HUES6 (cell line): Measurements from ENCODE around the gene KCNH2.

Source experiments
- H3K27ac ChIP-seq: 2 replicates; pipeline ENCODE4 v1.7.0; 2013; ENCODE audit warnings: low read depth, mild to moderate bottlenecking, low read length, inconsistent platforms
- H3K27me3 ChIP-seq: 2 replicates; pipeline ENCODE4 v1.6.1; 2013; ENCODE audit warnings: low read length; ENCODE audit not compliant: control insufficient read depth, insufficient read depth
- H3K36me3 ChIP-seq: 2 replicates; pipeline ENCODE4 v1.6.1; 2013; ENCODE audit warnings: low read length; ENCODE audit not compliant: control insufficient read depth, insufficient read depth
- H3K4me1 ChIP-seq: 2 replicates; pipeline ENCODE4 v1.6.1; 2013; ENCODE audit warnings: low read length; ENCODE audit not compliant: control insufficient read depth, insufficient read depth
- H3K4me3 ChIP-seq: 2 replicates; pipeline ENCODE4 v1.5.1; 2013; ENCODE audit warnings: low read depth, low read length
- H3K9ac ChIP-seq: one replicate; pipeline ENCODE4 v1.6.1; 2013; ENCODE audit warnings: mild to moderate bottlenecking, low read length
- H3K9me3 ChIP-seq: 2 replicates; pipeline ENCODE4 v1.6.1; 2013; ENCODE audit warnings: low read depth, low read length; ENCODE audit not compliant: control insufficient read depth, insufficient read depth

KCNH2 gene

DNA sequence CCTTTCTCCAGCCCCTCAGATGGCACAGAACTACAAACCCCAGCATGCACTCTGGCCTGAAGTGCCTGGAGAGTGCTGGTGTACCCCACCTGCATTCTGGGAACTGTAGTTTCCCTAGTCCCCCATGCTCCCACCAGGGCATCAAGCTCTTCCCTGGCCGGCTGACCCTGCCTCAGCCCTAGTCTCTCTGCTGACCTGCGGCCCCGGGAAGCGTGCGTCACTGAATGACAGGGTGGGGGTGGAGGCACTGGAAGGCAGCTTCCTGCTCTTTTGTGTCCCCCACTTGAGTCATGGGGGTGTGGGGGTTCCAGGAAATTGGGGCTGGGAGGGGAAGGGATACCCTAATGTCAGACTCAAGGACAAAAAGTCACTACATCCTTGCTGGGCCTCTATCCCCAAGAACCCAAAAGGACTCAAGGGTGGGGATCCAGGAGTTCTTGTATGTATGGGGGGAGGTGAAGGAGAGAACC is 14.7 kb upstream of the KCNH2 start:
- no peak overlapping the region for H3K27ac ChIP-seq
- H3K4me3 ChIP-seq = no peak overlapping the region
- H3K9me3 ChIP-seq = peaks cover 19% of the 10 kb centered on the region
- peaks cover 34% of the 10 kb centered on the region; the same call in 1 of the 2 replicates for H3K4me1 ChIP-seq
- no peak overlapping the region for H3K9ac ChIP-seq
- H3K36me3 ChIP-seq = no peaks in the 10 kb centered on the region
- no peaks in the 10 kb centered on the region for H3K27me3 ChIP-seq

DNA sequence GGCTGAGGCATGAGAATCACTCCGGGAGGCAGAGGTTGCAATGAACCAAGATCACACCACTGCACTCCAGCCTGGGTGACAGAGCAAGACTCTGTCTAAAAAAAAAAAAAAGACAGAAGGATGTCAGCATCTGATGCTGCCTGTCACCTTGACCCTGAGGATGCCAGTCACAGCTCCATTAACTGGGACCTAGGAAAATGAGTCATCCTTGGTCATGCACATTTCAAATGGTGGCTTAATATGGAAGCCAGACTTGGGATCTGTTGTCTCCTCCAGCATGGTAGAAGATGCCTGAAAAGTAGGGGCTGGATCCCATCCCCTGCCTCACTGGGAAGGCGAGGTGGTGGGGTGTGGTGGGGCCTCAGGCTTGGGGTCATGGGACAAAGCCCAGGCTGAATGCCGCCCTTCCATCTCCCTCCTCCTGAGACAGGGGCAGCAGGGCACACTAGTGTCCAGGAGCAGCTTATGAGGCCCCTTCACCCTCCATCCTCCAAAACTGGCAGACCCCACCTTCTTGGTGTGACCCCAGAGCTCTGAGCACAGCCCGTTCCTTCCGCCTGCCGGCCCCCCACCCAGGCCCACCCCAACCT is 14.0 kb upstream of the KCNH2 start:
- no peak overlapping the region for H3K9ac ChIP-seq

DNA sequence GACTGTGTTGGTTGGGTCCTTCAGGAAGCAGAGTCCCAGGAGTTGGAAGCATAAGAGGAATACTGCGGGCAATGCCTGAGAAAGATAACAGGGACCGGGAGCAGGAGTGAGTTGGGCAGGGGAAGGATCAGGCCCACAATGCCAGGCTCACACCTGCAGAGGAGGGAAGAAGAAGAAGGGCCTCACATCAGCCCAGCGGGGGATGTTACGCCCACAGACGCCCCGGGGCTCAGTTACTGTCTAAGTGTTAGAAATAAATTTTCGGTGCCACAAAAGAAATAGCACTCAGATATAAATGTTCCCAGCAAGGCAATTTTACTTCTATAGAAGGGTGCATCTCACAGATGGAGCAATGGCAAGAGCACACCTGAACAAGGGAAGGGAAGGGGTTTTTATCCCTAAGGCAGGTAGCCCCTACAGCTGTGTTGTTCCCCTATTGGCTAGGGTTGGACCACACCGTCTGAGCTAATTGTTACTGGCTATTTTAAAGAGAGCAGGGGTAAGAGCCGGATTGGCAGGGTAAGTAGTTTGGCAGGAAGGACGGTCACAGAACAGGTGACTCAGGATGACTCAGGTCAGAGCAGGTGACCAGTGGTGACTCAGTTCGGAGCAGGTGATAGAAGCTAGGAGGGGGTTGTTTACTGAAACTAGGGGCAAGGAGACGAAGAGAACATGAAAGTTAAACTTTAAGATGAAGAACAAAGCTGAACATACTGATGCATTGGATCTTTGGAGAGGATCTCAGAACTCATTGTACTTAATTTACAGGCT is 12.5 kb upstream of the KCNH2 start, which contains the start of gene NOS3:
Gene NOS3 (plus strand): TSS at position 602 of the 771 bp plus-strand sequence. CDS start 2,787 bp downstream, outside the sequence.
- Histone ChIP-seq H3K4me1 (peaks cover 30% of the 10 kb centered on the region; the same call in 1 of the 2 replicates), H3K4me3 (no peak within 1 kb of the TSS), H3K9ac (no peak within 1 kb of the TSS), H3K27ac (no peak within 1 kb of the TSS), H3K36me3 (no peaks in the 10 kb centered on the region), H3K27me3 (0 out of 2 replicates have a peak, but pooled peaks cover 2% of the 10 kb centered on the region), H3K9me3 (peaks cover 19% of the 10 kb centered on the region)

More for the DNA sequence above, 14.0 kb upstream of the KCNH2 start:
- Histone ChIP-seq H3K27ac (no peak overlapping the region), H3K36me3 (no peaks in the 10 kb centered on the region), H3K27me3 (no peaks in the 10 kb centered on the region), H3K4me1 (peaks cover 34% of the 10 kb centered on the region; the same call in 1 of the 2 replicates), H3K9me3 (peaks cover 19% of the 10 kb centered on the region), H3K4me3 (no peak overlapping the region)

DNA sequence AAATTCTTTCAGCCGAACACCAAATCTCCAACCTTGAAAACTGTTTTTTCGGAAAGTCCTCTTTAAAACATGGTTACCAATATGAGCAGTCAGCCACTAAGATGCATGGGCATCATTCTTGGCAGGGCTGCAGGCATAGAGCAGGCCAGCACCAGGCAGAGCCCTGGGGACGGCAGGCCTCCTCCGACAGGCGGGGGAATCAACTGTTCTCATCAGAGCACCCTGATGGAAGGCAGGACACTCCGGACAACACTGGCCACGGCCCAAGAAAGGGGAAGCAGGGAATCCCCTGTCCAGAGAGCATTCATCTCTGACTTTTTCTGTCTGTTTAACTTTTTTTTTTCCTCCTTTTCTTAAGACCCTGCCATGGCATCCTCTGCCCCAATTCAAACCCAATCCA is 11.3 kb upstream of the KCNH2 start:
- H3K9ac ChIP-seq = no peak overlapping the region
- H3K27ac ChIP-seq = no peak overlapping the region
- H3K27me3 ChIP-seq = 0 out of 2 replicates have a peak, but pooled peaks cover 2% of the 10 kb centered on the region
- H3K4me1 ChIP-seq = peaks cover 22% of the 10 kb centered on the region; the same call in 1 of the 2 replicates
- H3K9me3 ChIP-seq = peaks cover 19% of the 10 kb centered on the region
- H3K4me3 ChIP-seq = no peak overlapping the region
- H3K36me3 ChIP-seq = no peaks in the 10 kb centered on the region

DNA sequence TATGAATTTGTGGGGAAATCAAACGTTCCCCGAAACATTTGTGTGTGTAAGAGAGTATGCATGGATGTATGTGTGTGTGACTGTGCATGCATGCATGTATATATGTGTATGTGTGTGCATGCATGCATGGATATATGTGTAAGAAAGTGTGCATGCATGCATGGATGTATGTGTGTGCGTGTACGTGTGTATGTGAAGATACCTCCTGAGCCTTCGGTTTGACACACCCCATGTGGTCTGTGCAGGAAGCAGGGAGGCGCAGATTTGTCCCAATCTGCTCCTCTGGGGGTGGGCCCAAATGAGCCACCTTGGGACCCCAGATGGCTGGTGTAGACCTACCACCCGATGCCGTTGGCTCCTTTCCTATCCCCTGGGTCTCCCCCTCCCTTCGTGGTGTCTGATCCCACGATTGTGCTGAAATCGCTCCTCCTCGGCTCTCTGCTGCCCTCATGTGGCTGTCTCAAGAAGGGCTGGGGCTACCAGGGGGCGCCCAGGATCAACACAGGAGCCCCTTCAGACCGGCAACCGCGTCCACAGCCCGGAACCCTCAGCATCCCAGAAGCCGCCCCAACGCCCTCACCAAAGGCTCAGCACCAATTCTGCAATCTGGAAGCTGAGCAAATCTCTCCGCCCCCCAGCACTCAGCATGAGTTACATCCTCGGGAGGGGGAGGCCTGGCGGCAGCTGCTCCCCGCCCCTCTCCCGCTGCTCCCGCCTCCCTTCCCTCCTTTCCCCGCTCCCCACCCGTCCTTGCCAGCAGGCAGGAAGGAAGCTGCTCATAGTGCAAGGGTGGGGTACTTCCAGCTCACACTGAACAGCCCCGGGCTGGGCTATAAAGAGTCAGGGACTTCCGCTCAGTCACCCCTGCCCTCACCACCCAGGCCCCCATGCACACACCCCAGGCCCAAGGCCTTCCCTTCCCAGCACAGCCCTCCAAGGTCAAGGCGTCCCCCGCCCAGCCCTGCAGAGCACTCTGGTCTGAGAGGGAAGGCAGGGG is 10.4 kb upstream of the KCNH2 start:
- peak overlapping the region; percentile 59 for H3K4me3 ChIP-seq

DNA sequence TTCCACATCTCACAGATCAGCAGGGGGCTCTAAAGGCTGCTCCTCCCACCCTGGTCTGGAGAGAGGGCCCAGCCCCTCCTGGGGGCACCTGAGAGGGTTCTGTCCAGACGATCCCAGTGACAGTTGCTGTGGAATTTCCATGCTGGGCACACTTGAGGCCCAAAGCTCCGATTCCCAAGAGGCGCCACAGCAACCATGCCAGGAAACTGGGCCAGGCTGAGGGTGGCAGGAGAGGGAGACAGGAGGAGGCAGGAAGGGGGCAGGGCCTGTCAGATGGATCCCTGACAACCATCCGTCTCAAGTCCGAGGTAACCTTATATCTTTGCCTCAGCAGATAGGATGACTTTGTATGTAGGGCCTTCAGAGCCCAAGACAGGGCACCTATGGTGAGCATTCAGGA is 8.4 kb upstream of the KCNH2 start:
- H3K36me3 ChIP-seq = no peaks in the 10 kb centered on the region
- H3K4me1 ChIP-seq = peaks cover 10% of the 10 kb centered on the region; the same call in 1 of the 2 replicates
- peaks cover 23% of the 10 kb centered on the region for H3K27me3 ChIP-seq
- H3K9me3 ChIP-seq = peaks cover 19% of the 10 kb centered on the region
- H3K4me3 ChIP-seq = no peak overlapping the region
- no peak overlapping the region for H3K9ac ChIP-seq
- no peak overlapping the region for H3K27ac ChIP-seq

More for the DNA sequence above, 10.4 kb upstream of the KCNH2 start:
- Histone ChIP-seq H3K4me1 (peaks cover 16% of the 10 kb centered on the region; the same call in 1 of the 2 replicates), H3K27ac (no peak overlapping the region), H3K9me3 (peaks cover 19% of the 10 kb centered on the region), H3K9ac (no peak overlapping the region), H3K36me3 (no peaks in the 10 kb centered on the region), H3K27me3 (peaks cover 3% of the 10 kb centered on the region; the same call in 1 of the 2 replicates)

DNA sequence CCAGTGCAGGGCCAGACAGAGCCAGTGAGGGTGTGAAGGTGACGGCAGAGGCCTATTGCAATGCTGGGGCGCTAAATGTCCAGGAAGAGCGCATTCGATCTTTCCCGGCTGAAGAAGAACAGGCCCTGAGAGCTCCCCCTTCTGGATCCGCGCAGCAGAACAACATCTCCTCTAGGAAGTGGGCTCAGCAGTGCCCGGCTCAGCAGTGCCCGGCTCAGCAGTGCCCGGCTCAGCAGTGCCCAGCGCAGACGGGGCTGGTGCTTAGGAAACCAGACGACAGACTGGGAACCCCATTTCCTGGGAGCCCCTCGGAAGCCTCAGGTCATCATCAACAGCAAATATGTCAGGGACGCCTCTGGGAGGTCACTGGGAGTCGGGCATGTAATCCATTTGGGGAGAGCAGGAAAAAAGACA is 8.0 kb upstream of the KCNH2 start:
- Histone ChIP-seq H3K4me3 (no peak overlapping the region), H3K36me3 (no peaks in the 10 kb centered on the region), H3K9me3 (peaks cover 14% of the 10 kb centered on the region), H3K27ac (no peak overlapping the region), H3K9ac (no peak overlapping the region), H3K27me3 (peaks cover 27% of the 10 kb centered on the region), H3K4me1 (peaks cover 10% of the 10 kb centered on the region; the same call in 1 of the 2 replicates)

DNA sequence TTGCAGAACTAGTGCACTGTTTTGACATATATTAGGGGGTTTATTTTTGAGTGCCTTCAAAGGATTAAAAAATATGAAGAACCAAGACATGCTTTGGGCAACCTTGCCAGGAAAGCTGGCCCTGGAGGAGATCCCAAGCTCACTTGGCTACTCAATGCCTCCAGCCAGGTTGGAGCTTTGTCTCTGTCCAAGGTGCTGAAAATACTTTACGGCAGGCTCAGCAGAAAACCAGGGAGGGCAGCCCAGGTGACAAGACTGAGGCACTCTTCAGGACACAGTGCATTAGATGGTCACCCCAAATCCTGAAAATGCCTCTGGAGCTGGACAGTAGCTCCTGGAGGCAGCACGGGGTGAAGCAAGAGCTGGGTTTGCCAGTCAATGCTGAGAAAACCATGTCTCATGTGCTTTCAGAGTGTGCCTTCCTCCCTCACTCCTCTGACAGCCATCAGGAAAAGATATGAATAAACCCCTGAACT is 5.8 kb upstream of the KCNH2 start:
- Histone ChIP-seq H3K9me3 (no peaks in the 10 kb centered on the region), H3K27ac (no peak overlapping the region), H3K9ac (no peak overlapping the region), H3K27me3 (peaks cover 46% of the 10 kb centered on the region), H3K36me3 (no peaks in the 10 kb centered on the region), H3K4me1 (peaks cover 22% of the 10 kb centered on the region), H3K4me3 (no peak overlapping the region)

DNA sequence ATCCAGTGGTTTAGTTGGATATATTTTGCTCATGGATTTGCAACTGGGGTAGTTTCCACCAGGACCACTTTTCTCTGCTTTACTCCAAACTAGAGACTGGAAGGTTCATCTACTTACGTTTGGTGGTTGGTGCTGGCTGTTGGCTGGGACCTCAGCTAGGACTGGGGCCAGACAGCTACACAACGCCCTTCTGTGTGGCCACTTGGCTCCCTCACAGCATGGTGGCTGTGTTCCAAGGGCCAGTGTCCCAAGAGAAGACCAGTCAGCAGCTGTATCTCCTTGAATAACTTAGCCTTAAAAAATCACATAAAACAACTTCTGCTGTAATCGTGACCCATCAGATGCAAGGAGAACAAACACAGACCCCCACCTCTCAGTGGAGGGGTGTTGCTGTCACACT is 4.2 kb upstream of the KCNH2 start:
- H3K36me3 ChIP-seq = no peaks in the 10 kb centered on the region
- H3K4me3 ChIP-seq = no peak overlapping the region
- H3K4me1 ChIP-seq = peaks cover 18% of the 10 kb centered on the region
- no peak overlapping the region for H3K27ac ChIP-seq
- no peak overlapping the region for H3K9ac ChIP-seq
- no peaks in the 10 kb centered on the region for H3K9me3 ChIP-seq
- peaks cover 47% of the 10 kb centered on the region for H3K27me3 ChIP-seq

DNA sequence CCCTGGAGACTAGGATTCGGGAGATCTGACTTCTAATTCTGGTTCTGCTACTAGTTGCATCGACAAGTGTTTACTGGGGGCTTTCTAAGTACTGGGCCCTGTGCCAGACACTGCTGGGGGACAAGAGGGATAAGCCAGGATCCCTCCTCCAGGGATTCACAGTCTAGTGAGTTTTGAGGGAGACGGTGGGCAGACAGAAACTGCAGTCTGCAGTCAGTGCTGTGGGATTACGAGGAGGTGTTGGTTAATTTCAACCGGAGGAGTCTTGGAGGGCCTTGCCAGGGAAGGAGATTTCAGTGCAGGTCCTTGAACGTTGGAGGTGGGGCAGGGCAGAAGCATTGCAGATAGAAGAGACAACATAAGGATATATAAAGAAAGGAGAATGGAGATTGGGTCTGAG is 3.5 kb upstream of the KCNH2 start:
- no peak overlapping the region for H3K9ac ChIP-seq
- H3K27ac ChIP-seq = no peak overlapping the region
- no peak overlapping the region for H3K4me3 ChIP-seq
- no peaks in the 10 kb centered on the region for H3K9me3 ChIP-seq
- H3K4me1 ChIP-seq = peaks cover 25% of the 10 kb centered on the region
- H3K36me3 ChIP-seq = no peaks in the 10 kb centered on the region
- H3K27me3 ChIP-seq = peaks cover 54% of the 10 kb centered on the region
